HG03108 (cell line): Measurements from ENCODE around the gene VIPR1.
"Not testable (repeated sequence)": the region's sequence is repeated elsewhere in the genome, so short reads cannot be mapped to it uniquely, and the experiment has no call there.

Experiments
- ATAC-seq: cut with Tn5 transposase; IDR thresholded peaks from one replicate; pipeline ENCODE4 v1.9.1; 2021; ENCODE audit warnings: moderate library complexity; ENCODE audit not compliant: unreplicated experiment

VIPR1 gene

DNA sequence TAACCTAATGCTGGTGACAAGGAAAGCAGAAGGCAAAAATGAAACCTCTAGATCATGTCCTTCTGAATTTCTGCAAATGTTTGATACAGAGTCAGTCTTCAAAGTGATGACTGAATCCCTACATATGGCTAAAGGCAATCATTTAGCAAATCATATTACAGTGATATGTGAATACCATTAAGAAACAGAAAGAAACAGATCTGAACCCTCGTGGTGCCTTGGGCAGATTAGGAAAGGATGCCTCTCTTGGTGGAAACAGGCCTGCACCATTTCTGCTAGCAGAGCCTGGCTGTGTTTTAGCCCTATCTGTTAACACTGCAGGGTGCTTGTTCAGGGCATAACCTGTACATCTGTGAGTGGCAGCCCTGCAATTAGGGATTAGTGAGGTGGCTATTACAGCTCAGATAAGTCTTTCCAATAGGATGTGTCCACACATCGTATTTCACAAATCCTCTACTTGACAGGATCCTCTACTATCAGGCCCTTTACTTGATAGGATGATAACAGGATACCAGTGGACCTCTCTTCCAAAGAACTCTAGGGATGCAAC lies 67.2 kb downstream of the VIPR1 start:
- no peak for ATAC-seq

DNA sequence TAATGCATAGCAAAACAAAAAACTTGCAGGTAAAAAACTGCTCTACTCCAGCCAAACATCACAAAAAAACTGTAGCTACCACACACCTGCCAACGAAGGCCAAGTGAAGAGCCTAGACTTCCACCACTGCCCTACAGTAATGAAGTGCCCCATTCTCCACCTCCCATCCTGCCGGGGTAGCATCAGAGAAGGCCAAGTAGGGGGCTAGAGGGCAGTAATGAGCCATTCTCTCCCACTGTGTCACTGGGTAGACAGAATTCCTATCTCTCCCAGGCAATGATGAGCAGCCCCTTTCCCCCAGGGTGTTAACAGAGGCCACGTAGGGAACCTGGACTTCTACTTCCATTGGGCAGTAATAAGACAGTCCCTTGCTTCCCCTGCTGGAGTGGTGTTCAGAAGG lies 69.8 kb downstream of the VIPR1 start:
- peak; percentile 76 for ATAC-seq

DNA sequence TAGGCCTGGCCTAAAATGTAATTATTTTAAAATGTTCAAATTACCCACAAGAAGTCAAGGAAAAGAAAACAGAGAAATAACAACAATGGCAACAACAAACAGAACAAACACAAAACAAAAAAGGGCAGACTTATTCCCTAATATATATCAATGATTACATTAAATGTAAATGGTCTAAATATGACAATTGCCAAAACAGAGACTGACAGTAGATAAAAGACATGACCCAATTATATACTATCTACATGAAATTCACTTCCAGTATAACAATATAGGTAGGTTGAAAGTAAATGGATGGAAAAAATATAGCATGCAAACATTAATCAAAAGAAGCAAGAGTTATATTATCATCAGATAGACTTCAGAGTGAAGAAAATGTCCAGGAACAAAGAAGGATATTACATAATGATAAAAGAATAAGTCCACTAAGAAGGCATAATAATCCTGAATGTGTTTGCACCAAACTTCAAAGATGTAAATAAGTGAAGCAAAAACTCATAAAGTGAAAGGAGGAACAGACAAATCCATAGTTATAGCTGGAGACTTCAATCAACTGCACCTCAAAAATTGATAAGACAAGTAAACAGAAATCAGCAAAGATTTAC lies 72.8 kb downstream of the VIPR1 start:
- no peak for ATAC-seq

DNA sequence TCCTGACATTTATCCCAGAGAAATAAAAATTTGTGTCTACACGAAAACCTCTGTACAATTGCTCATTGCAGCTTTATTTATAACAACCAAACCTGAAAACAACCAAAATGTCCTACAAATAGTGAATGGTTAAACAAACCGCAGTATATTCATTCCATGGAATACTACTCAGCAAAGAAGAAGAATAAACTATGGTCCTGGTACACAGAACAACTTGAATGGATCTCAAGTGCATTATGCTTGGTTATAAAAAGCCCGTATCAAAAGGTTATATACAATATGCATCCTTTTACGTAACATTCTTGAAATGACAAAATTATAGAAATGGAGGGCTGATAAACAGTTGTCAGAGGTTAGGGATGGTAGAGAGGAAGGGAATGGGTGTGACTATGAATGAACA lies 75.6 kb downstream of the VIPR1 start:
- ATAC-seq: no peak

DNA sequence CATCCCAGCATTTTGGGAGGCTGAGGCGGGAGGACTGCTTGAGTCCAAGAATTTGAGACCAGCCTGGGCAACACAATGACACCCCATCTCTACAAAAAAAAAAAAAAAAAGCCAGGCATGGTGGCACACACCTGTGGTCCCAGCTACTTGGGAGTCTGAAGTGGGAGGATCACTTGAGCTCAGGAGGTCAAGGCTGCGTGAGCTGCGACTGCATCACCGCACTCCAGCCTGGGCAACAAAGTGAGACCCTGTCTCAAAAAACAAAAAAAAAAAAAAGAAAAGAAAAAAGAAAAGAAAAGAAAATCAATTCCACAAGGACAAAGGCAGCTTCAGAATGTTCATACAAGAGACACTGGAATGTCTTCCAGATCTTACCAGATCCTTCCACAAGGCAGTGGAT lies 76.9 kb downstream of the VIPR1 start:
- not testable (repeated sequence) for ATAC-seq

DNA sequence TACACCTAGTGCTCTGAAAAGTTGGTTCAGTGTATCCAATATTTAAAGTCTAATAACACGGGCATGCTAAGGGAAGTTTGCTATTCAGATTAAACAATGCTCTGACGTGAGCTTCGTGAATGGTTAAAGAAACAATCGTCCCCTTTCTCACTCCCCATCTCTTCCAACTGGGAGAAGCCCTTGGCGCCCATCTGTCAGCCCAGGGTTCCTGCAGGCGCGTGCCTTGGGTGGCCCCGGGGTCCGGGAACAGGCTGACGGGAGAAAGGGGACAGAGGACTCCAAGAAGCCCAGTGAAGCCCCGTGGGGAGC lies 78.9 kb downstream of the VIPR1 start:
- ATAC-seq: no peak

DNA sequence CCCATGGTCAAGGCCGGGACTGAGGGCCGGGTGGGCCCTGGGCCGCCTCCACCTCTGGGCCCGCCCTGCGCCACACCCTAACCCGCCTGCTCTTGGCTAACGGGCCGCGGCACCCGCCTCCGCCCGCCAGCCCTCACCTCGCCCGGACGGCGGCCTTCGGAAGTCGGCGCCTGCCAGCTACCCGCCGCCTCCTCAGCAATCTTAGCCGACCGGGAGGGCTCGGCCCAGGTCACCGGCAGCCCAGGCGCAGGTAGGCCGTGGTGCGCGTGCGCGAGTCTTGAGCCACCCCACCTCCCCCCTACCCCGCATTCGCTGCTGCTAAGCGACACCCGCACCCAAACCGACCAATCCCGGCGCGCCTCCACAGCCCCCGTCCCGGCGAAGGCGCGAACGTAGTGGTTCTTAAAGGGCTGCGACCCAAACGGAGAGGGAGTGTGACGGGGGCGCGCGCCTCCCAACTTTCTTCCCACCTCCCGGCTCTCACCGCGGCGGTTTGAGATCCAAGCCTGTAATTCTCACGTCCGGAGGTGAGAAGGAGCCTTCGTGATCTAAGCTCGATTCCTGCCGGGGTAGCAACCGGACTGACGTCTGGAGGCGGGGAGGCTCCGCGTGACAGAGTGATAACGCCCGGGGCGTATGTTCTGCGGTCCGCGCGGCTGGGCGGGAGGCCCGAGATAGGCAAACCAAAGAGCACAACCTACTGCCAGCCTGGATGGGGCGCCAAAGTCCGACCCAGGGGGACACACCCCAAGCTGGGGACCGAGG lies 79.4 kb downstream of the VIPR1 start, which contains the start of gene SEC22C:
SEC22C (minus strand) TSS at position 259 of the 765 bp plus-strand sequence. CDS start 12,921 bp downstream, outside the sequence.
- peak; percentile 90 for ATAC-seq

DNA sequence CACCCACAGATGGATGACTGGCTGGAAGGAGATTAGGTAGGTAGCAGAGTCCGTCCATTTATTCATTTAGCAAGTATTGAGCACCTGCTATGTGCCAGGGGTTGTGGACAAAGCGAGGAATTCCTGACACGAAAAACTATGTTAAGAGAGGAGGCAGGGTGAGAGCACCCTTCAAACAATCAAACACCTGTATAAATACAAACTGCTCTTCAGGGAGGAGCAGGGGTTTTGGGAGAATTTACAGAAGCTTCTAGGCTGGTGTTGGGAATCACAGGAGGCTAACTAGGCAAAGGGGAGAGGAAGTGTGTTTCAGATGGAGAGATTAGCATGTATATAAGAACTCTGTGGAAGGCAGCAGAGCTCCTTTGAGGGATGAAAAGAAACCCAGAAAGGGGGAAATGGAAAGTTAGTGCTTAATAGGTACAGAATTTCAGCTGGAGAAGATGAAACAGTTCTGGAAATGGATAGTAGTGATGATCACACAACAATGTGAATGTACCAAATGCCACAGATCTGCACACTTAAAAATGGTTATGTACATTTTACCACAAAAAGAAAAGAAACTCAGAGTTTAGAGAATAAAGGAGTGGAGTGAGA lies 80.1 kb downstream of the VIPR1 start:
- ATAC-seq: no peak
